Choroid plexus epithelial cell (primary cell): Measurements from ENCODE around the gene NCAM2.

Source experiments
- DNase-seq: peaks from one replicate; pipeline ENCODE4 v3.0.0-alpha.2; 2010; ENCODE audit warnings: low read depth
- H3K4me3 ChIP-seq: 2 replicates; pipeline ENCODE4 v1.5.1; 2011; ENCODE audit warnings: low read depth, mild to moderate bottlenecking, control low read depth, low read length, moderate library complexity
- TF ChIP-seq, protein P1 (sequence below): conservative IDR thresholded peaks from 2 replicates; pipeline ENCODE4 v1.5.1; 2011; ENCODE audit warnings: low read depth, mild to moderate bottlenecking, control low read depth, inconsistent platforms, low read length, moderate library complexity

Gene NCAM2

DNA sequence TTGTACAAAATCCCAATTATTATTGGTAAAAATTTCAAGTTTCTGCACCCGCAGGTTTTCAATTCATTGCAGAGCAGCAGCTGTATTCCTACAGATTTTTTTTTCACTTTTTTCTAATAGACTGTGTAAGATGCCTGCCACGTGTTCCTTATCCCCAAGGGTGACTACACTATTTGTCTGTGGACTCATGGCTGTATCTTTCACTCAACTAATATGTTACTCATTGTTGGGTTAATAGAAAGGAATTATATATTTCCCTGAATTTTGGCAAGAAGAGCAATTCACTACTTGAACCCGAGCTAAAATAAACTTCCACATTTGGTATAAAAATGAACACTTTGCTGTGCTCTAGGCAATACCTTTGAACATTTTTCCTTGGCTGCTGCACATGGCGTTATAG, 158.7 kb downstream of the NCAM2 start:
- no peak overlapping the region for H3K4me3 ChIP-seq
- DNase-seq = peak; percentile 5
- TF ChIP-seq, protein P1, sequence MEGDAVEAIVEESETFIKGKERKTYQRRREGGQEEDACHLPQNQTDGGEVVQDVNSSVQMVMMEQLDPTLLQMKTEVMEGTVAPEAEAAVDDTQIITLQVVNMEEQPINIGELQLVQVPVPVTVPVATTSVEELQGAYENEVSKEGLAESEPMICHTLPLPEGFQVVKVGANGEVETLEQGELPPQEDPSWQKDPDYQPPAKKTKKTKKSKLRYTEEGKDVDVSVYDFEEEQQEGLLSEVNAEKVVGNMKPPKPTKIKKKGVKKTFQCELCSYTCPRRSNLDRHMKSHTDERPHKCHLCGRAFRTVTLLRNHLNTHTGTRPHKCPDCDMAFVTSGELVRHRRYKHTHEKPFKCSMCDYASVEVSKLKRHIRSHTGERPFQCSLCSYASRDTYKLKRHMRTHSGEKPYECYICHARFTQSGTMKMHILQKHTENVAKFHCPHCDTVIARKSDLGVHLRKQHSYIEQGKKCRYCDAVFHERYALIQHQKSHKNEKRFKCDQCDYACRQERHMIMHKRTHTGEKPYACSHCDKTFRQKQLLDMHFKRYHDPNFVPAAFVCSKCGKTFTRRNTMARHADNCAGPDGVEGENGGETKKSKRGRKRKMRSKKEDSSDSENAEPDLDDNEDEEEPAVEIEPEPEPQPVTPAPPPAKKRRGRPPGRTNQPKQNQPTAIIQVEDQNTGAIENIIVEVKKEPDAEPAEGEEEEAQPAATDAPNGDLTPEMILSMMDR = no peak

DNA sequence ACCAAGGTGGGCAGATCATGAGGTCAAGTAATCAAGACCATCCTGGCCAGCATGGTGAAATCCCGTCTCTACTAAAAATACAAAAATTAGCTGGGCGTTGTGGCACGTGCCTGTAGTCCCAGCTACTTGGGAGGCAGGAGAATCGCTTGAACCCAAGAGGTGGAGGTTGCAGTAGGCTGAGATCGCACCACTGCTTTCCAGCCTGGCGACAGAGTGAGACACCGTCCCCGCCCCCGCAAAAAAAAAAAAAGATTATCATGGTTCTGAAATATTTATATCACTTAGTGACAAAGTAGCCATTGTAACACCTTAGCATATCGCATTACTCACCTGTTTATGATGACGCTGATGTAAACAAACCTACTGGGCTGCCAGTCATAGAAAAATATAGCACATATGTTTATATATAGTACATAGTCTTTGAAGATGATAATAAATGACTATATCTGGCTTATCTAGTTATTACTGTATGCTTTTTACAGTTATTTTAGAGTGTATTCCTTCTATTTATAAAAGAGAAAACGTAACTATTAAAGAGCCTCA, 160.2 kb downstream of the NCAM2 start:
- DNase-seq = no peak
- TF ChIP-seq, protein P1 = no peak
- no peak overlapping the region for H3K4me3 ChIP-seq

DNA sequence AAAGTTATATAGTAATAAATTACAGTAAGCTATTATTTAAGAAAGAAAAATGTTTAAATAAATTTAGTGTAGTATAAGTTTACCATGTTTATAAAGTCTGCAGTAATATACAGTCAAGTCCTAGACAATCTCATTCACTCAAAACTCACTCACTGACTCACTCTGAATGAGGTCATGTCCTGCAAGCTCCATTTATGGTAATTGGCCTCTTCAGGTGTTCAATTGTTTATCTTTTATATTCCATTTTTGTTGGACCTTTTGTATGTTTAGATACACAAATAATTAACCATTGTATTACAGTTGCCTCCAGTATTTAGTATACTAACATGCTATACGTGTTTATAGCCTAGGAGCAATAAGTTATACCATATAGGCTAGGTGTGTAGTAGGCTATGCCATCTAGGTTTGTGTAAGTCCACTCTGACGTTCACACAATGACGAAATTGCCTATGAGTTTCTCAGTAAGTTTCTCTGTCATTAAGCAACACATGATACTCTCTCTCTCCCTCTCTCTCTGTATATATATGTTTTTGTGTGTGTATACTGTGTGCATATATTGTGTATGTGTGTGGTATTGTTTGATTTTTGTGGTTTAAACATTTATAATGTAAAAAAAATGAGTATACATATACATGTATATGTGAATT, 161.2 kb downstream of the NCAM2 start:
- no peak overlapping the region for H3K4me3 ChIP-seq
- TF ChIP-seq, protein P1 = no peak
- DNase-seq = no peak

DNA sequence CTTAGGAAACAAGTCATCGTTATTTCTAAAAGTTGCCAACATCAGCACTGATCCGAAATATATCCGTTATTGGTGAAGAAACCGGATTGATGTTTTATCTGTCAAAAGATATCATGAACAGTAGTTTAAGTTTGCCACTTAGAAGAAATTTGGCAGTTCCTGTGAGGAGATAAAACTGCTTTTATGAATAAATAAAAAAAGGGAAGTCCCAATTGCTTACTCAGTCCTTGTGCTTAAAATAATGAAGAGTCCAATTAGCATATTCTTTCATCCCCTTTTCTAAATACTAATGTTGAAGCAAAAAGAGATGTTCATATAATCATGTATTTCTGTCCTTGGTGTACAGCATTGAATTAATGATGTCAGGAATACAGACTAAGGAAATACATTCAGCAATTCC, 164.6 kb downstream of the NCAM2 start:
- DNase-seq = no peak
- TF ChIP-seq, protein P1 = no peak
- H3K4me3 ChIP-seq = no peak overlapping the region

DNA sequence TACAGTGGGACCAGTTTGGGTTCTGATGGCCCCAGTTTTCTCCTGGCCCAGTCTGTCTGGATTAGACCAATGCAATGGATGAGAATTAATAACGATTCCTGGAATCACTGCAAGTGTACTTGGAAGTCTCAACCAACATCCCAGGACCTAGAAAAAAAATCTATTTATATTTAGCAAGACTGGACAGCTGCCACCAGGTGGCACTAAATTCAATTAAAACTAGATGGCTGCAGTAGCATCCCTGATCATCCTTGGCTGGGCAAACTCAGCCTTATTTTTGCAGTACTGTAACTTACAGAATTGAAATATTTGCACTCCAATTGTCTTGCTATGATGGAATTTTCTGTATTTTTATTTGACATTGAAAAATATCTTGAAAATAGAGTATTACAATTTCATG, 165.7 kb downstream of the NCAM2 start:
- DNase-seq = peak; percentile 91
- TF ChIP-seq, protein P1 = peak; percentile 78
- no peak overlapping the region for H3K4me3 ChIP-seq

DNA sequence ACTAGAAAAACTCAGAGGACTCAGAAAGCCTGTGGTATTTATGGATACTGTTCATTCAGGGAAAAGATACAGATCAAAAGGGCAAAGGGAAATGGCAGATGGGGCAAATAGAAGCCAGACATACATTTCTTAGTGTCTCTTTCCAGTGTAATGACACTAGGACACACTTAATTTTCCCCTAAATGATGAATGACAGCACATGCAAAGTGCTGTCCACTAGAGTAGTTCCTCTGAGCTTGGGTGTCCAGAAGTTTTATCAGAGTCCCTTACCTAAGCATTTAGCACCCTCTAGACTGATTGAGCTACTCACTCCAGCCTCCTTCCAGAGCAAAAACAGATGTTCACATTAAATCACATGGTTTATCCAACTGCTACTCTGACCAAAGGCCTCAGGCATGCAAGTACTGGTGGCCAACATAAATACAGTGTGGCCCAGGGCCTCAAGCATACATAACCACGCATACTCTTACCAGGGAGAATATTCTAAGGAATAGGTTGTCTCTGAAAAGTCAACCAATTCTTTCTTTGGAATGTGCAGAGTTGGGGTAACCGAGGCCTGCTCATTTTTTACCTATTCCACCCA, 166.9 kb downstream of the NCAM2 start:
- H3K4me3 ChIP-seq = no peak overlapping the region
- peak; percentile 98 for DNase-seq

More for the DNA sequence above, 166.9 kb downstream of the NCAM2 start:
- TF ChIP-seq, protein P1 = no peak
